Prostate gland (tissue), 2 donors: ENCODE data around the gene RAD51B. TPM values are rescaled to one million over a fixed set of nuclear protein-coding genes. Genes with fewer than 3 reads are reported as not detected.
"Not testable (repeated sequence)": the region's sequence is repeated elsewhere in the genome, so short reads cannot be mapped to it uniquely, and the experiment has no call there.

Experiments used
- DNase-seq: peaks from one replicate; pipeline ENCODE4 v3.0.0-alpha.2; 2019; ENCODE audit warnings: low spot score
- H3K27ac ChIP-seq, 2 donors: fragments of 200-600 bp; sonication (generic); 2 replicates each; pipeline ENCODE4 v1.5.1; 2017 to 2019
- H3K27me3 ChIP-seq: fragments of 200-600 bp; sonication (generic); replicated peaks from 2 replicates; pipeline ENCODE4 v1.5.1; 2019; ENCODE audit not compliant: insufficient read depth
- H3K36me3 ChIP-seq, 2 donors: fragments of 200-600 bp; sonication (generic); 1 replicate in 1 of 2; 2 replicates in 1 of 2; pipeline versions ENCODE4 v1.5.1 to v1.8.1; 2017 to 2019
- H3K4me1 ChIP-seq: fragments of 200-600 bp; sonication (generic); replicated peaks from 2 replicates; pipeline ENCODE4 v1.5.1; 2019
- H3K4me3 ChIP-seq, 2 donors: fragments of 200-600 bp; sonication (generic); 2 replicates each; pipeline ENCODE4 v1.5.1; 2017 to 2019
- H3K9me3 ChIP-seq: fragments of 200-600 bp; sonication (generic); 2 replicates; pipeline ENCODE4 v1.5.1; 2017
- CTCF ChIP-seq, 4 experiments: fragments of 200-600 bp in 2 of 4; fragments of 450-650 bp in 2 of 4; sonication (generic) in 2 of 4; IDR thresholded peaks; 1 replicate in 3 of 4; 2 replicates in 1 of 4; pipeline ENCODE4 v1.5.1; 2016 to 2019; ENCODE audit warnings: antibody characterized with exemption in 4 of 4, mild to moderate bottlenecking in 2 of 4, moderate library complexity in 2 of 4
- POLR2A ChIP-seq: fragments of 450-650 bp; IDR thresholded peaks from one replicate; pipeline ENCODE4 v1.6.1; 2016; ENCODE audit warnings: antibody characterized with exemption, mild to moderate bottlenecking
- POLR2AphosphoS5 ChIP-seq: sonication (generic); formaldehyde crosslinking; IDR thresholded peaks from one replicate; pipeline ENCODE4 v1.6.1; 2017; ENCODE audit warnings: antibody characterized with exemption
- WGBS: methylation state at CpG from one replicate; pipeline ENCODE4 v1.1.5; 2018; 5-methylcytosine and 5-hydroxymethylcytosine counted together
- intact Hi-C: fragments of 100-400 bp; cut with DNase I; formaldehyde crosslinking; loops from one replicate; pipeline ENCODE4 v1.14.2; 2022
- total RNA-seq, 2 donors: library from RNA; depleted of rRNA; stranded (reverse); fragments of >200 nt; gene quantifications; one replicate each; pipeline ENCODE4 v1.1.0, GENCODE V29; 2016

The RAD51B gene
- total RNA-seq, 2 donors from 2014 or later, result 14.9 to 35.8 TPM

- Histone ChIP-seq H3K27me3 (no peaks in the 10 kb centered on the region), H3K36me3 (no peaks in the 10 kb centered on the region), H3K27ac (no peak overlapping the region), H3K4me1 (no peaks in the 10 kb centered on the region), H3K4me3 (no peak overlapping the region), H3K9me3 (no peaks in the 10 kb centered on the region)
- TF ChIP-seq CTCF (IDR thresholded peaks at IDR 0.05), result no peak
- no peak for TF ChIP-seq POLR2AphosphoS5
- TF ChIP-seq POLR2A, result no peak
- no peak for DNase-seq
- WGBS, result 98% methylated on average over 7 of the region's 7 CpGs
- intact Hi-C loops, result no loop called here
Observed at GRCh38 chr14:68219407-68219806, 399.8 kb downstream of the RAD51B start.

DNA sequence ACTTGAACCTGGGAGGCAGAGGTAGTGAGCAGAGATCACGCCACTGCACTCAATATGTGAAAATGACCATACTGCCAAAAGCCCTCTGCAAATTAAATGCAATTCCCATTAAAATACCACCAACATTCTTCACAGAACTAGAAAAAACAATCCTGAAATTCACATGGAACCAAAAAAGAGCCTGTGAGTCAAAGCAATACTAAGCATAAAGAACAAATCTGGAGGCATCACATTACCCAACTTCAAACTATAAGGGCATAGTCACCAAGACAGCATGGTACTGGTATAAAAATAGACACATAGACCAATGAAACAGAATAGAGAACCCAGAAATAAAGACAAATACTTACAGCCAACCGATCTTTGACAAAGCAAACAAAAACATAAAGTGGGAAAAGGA, 401.5 kb downstream of the RAD51B start:
- H3K9me3 ChIP-seq, H3K27me3 ChIP-seq, H3K36me3 ChIP-seq, intact Hi-C loops, H3K4me1 ChIP-seq, H3K27ac ChIP-seq, DNase-seq, H3K4me3 ChIP-seq: not testable (repeated sequence)
- 84% methylated on average over 2 of the region's 2 CpGs for WGBS

GRCh38 chr14:68222154-68222553, 402.6 kb downstream of the RAD51B start:
- no peaks in the 10 kb centered on the region for H3K4me1 ChIP-seq
- H3K27ac ChIP-seq, result no peak overlapping the region
- no peak overlapping the region for H3K4me3 ChIP-seq
- no peak for DNase-seq
- no peaks in the 10 kb centered on the region for H3K27me3 ChIP-seq
- intact Hi-C loops, result no loop called here
- 97% methylated on average over 4 of the region's 4 CpGs for WGBS
- no peaks in the 10 kb centered on the region for H3K9me3 ChIP-seq
- no peaks in the 10 kb centered on the region for H3K36me3 ChIP-seq
- TF ChIP-seq POLR2A (no peak), CTCF (IDR thresholded peaks at IDR 0.05) (no peak), POLR2AphosphoS5 (no peak)

- DNase-seq, result no peak
- WGBS, result 96% methylated on average over 3 of the region's 3 CpGs
- Histone ChIP-seq H3K9me3 (no peaks in the 10 kb centered on the region), H3K36me3 (no peaks in the 10 kb centered on the region), H3K4me3 (no peak overlapping the region), H3K4me1 (no peaks in the 10 kb centered on the region), H3K27me3 (no peaks in the 10 kb centered on the region), H3K27ac (no peak overlapping the region)
- TF ChIP-seq POLR2AphosphoS5, result no peak
- no peak for TF ChIP-seq CTCF (IDR thresholded peaks at IDR 0.05)
- TF ChIP-seq POLR2A, result no peak
- intact Hi-C loops, result no loop called here
Observed at GRCh38 chr14:68222726-68223125, 403.1 kb downstream of the RAD51B start.

DNA sequence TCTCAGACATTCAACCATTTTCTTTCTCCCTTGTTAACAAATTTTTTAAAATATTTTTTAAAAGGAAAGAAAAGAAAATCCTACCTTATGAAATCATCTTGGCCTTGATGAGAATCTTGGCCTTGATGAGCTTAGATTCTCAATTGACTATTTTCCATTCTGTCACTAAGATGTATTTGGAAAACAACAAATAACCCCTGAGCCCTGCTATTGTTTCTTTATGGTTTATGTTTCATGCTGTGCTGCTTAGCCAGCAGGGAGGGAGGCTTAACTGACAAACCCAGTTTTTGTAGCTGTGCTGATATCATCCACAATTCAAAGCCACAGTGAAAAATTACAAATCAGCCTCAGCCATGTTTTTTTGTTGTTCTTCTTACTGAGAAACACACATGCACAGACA, 404.1 kb downstream of the RAD51B start:
- Histone ChIP-seq H3K4me1 (no peaks in the 10 kb centered on the region), H3K27me3 (no peaks in the 10 kb centered on the region), H3K9me3 (no peaks in the 10 kb centered on the region), H3K4me3 (no peak overlapping the region), H3K36me3 (no peaks in the 10 kb centered on the region), H3K27ac (no peak overlapping the region)
- no peak for DNase-seq
- intact Hi-C loops, result no loop called here
- TF ChIP-seq POLR2AphosphoS5 (no peak), CTCF (IDR thresholded peaks at IDR 0.05) (no peak), POLR2A (no peak)
